NOMO-1 treated with dmso at 0.1 percent for 144 hours (cell line): ENCODE measurements around the gene MYRF.

Source experiments
- DNase-seq: peaks from one replicate; lab custom pipeline; 2025; ENCODE audit not compliant: unreplicated experiment; lab: John Stamatoyannopoulos, UW

Gene MYRF

GRCh38 chr11:61792310-61793082, 40.1 kb downstream of the MYRF start, which contains the start of the genes FEN1 and TMEM258:
TSS of gene FEN1 (plus strand) at chr11:61792911. CDS start at chr11:61795362, 2,451 bp downstream.
TSS of gene TMEM258 (minus strand) at chr11:61792599. CDS start at chr11:61792558, 41 bp downstream.
- peak; percentile 93 for DNase-seq

- no peak for DNase-seq
Measured at GRCh38 chr11:61793083-61793828, 40.8 kb downstream of the MYRF start.

GRCh38 chr11:61793829-61794204, 41.4 kb downstream of the MYRF start:
- DNase-seq = no peak

DNA sequence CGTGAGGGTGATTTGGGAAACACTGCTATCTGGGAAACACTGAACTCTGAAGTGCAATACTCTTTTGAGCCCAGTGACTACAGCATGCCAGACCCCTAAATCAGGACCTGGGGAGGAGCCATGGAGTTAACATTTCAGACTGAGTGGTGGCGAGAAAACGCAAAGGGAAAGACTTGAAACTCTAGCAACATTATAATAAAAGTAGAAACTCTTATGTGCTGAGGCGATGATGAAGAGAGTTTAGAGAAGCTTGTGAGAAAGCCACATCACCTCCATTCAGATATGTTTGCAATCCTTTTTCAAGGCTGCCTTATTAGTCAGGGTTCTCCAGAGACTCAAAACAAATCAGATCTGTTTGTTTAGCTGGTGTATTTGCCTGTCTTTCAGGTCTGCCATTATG, 42.1 kb downstream of the MYRF start:
- no peak for DNase-seq

DNA sequence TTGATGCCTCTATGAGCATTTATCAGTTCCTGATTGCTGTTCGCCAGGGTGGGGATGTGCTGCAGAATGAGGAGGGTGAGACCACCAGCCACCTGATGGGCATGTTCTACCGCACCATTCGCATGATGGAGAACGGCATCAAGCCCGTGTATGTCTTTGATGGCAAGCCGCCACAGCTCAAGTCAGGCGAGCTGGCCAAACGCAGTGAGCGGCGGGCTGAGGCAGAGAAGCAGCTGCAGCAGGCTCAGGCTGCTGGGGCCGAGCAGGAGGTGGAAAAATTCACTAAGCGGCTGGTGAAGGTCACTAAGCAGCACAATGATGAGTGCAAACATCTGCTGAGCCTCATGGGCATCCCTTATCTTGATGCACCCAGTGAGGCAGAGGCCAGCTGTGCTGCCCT, 43.0 kb downstream of the MYRF start:
- no peak for DNase-seq

GRCh38 chr11:61795876-61796526, 43.6 kb downstream of the MYRF start:
- no peak for DNase-seq

- DNase-seq = peak; percentile 12
Measured at GRCh38 chr11:61797263-61797944, 45.0 kb downstream of the MYRF start.

DNA sequence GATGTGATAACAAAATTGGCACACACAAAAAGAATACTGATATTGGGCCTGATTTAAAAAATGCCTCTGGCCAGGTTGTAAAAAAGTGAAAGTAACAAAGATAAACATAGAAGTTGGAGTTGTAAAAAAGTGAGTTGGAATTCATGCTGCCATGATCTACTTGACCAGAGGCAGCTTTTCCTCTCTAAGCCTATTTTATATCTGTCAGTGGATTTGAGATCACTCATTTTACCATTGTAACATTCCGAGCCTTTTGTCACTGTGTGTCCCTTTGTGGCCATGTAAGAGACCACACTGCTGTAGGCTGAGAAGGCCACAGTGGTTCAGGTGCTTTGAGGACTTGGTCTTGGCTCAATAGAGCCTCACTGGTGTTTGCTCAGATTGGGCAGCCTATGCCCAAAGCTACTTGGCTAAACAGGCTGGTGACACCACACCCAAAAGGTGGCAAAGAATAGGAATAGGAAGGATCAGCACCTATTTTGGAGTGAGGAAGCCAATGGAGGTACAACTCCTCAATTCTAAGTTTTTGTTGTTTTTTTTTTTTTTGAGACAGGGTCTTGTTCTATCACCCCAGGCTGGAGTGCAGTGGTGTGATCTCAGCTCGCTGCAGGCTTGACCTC, 47.3 kb downstream of the MYRF start:
- no peak for DNase-seq

- no peak for DNase-seq
Measured at GRCh38 chr11:61800331-61801281, 48.2 kb downstream of the MYRF start.

DNA sequence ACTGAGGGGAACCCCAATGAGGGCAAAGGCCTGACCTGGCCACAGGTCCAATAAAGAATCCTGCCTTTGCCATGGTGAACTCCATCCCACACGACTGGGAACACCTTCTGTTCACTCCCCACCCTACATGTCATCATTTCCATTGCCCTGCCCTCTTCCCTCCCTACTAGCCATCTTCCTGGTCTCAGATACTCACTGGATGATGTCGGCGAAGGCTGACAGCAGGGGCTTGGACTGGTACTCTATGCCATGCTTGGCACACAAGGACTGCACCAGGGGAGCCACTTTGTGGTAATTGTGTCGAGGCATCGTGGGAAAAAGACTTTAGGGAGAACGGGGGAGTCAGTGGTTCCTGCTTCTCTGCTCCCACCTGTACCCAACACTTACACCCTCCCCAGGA, 50.2 kb downstream of the MYRF start:
- DNase-seq = no peak

- DNase-seq = no peak
Measured at GRCh38 chr11:61803889-61804647, 51.6 kb downstream of the MYRF start.

- no peak for DNase-seq
Measured at GRCh38 chr11:61805146-61805545, 52.7 kb downstream of the MYRF start.

- DNase-seq = no peak
Measured at GRCh38 chr11:61806785-61807184, 54.3 kb downstream of the MYRF start.

DNA sequence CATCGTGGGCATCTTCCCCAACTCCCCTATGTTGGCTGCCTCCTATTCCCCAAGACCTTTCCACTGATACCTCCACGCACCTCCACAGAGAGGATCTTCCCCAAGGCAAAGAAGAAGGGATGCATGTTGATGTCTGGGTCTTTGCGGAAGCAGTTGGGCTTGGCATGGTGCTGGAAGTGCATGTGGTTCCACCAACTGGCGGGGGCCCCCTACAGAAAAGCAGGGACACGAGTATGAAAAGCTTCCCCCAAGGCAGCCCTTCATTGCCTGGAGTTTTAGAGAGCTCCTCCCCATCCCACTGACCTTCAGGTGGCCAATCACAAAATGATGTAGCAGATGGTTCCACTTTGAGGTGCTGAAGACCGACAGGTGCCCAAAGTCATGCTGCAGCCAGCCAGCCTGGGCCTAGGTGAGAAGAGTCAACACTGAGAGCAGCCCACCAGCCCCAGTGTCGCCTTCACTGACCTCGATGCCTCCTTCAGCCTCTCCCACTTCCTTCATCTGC, 58.3 kb downstream of the MYRF start:
- no peak for DNase-seq

DNA sequence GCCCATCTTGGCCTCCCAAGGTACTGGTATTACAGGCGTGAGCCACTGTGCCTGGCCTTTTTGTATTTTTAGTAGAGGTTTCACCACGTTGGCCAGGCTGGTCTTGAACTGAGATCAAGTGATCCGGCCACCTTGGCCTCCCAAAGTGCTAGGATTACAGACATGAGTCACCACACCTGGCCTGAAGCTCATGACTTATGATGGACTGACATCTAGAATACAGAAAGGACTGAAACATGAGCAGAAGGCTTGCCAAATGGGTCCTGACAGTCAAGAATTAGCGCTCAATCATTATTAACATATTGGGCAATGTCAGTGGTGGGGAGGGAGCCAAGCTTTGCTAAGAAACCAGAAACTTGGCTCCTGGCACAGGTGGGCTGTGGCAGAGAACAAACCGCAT, 59.4 kb downstream of the MYRF start:
- no peak for DNase-seq

DNA sequence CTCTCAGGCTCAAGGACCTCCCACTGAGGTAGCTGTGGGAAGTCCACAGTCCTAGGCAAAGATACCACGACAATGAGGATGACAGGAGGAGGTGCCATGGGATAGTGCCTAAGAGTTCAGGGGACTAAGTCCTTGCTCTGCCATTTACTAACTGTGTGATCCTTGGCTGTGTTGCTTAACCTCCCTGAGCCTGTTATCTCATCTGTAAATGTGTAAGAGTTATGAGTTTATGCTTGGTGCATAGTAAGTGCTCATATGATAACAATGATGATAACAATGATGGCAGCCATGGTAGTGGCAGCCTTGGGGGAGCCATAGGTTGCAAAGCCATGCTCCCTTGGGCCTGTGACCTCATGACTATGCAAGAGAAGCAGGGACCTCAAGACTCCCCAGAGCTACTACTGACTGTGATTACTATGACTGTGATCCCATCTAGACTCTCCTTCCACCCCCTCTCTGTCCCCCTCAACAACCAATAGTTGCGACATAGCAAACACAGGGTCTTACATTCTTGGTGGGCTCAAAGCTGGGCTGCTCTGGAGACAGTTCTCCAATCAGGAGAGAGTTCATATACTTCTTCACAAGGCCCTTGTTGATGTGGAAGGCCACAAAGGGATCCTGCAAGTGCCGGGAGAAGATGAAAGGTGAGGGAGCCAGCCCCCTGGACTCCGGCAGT, 60.4 kb downstream of the MYRF start:
- DNase-seq = no peak

GRCh38 chr11:61814247-61814957, 62.0 kb downstream of the MYRF start:
- DNase-seq = no peak
